ENCODE measurements around the gene PARP4.
"Not testable (repeated sequence)": the region's sequence is repeated elsewhere in the genome, so short reads cannot be mapped to it uniquely, and the experiment has no call there.

The PARP4 gene

GRCh38 chr13:24443366-24443765 lies 69.2 kb downstream of the PARP4 start:
- no peak for DNase-seq

- DNase-seq: not testable (repeated sequence)
Observed at GRCh38 chr13:24426045-24426444, 86.5 kb downstream of the PARP4 start.

- DNase-seq: not testable (repeated sequence)
Observed at GRCh38 chr13:24419668-24420067, 92.9 kb downstream of the PARP4 start.

GRCh38 chr13:24407844-24408243 lies 104.7 kb downstream of the PARP4 start:
- DNase-seq: no peak

GRCh38 chr13:24406524-24406923 lies 106.1 kb downstream of the PARP4 start:
- no peak for DNase-seq

DNA sequence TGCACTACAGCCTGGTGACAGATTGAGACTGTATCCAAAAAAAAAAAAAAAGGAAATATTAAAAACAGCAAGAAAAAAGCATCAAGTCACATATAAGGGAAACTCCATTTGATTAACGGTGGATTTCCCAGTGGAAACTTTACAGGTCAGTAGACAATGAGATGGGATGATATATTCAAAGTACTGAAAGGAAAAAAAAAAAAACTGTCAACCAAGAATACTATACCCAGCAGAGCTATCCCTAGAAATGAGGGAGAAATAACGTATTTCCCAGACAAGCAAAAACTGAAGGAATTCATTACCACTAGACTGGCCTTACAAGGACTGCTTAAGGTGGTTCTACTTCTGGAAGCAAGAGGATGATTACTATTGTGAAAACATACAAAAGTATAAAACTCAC lies 115.8 kb downstream of the PARP4 start:
- DNase-seq: no peak

DNA sequence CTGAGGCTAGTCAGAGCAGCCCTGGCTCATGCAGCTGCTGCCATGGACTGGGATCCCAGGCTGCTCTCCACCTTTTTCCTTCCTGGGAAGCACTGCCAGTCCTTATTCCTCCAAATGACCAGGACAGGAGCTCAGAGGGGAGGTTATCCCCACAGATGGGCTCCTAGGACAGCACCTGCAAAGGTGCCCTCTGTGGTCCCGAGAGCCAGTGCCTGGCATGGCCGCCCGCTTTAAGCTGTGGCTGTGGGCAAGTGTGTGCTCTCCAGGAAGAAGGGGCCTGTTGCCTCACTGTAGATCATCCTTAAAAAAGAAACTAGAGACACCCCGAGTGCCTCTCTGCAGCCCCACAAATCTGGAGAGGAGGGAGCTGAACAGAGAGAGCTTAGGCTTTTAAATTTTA lies 119.6 kb downstream of the PARP4 start:
- no peak for DNase-seq

GRCh38 chr13:24391771-24392683 lies 120.6 kb downstream of the PARP4 start:
- DNase-seq: not testable (repeated sequence)

DNA sequence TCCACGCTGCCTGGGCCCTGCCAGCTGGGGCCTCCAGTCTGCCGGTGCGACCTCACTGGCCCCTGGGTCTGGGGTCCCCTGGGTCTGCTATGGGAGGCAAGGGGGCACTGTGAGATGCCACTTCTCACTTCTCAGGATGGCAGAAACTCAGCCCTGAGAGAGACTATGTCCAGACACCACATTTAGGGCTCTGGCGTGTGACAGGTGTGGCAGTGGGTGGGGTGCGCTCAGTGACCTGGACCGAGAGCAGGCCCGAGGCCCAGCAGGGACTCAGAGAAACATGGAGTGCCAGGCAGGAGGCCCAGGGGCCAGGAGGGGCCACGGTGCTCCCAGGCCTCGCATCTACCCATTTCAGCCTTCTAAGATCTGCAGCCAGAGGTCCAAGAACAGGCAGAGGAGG lies 121.8 kb downstream of the PARP4 start:
- DNase-seq: not testable (repeated sequence)

DNA sequence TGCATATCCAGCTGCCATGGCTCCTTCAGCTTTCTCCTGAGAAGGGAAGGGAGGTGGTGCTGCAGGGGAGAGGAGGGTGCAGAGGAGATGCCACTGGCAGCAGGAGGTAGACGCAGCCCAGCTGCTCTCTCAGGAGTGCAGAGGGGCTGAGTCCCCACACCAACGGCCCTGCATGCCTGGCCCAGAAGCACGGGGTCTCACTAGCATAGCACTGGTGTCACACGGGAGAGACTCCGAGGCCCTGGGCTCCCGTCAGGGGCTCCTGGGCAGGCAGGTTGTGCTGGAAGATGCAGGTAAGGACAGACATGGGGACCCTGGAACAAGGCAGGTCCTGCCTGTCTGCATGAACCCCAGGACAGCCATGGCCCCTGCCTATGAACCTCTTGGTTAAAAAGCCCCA lies 123.1 kb downstream of the PARP4 start:
- DNase-seq: no peak

DNA sequence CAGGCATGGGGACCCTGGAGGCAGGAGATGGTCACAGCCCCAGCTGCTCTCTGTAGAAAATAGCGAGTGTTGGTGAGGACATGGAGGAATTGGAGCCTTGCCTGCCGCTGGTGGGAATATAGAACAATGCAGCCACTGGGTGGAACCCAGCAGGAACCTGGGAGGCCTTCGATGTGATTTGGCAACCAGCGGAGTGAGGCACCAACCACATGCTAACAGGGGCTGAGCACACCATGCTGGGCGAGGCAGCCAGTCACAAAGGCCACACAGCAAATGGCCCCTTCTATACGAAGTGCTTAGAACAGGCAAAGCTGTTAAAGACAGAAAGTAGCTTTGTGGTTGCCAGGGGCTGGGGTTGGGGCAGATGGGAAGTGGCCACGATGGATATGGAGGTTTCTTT lies 123.8 kb downstream of the PARP4 start:
- DNase-seq: not testable (repeated sequence)

DNA sequence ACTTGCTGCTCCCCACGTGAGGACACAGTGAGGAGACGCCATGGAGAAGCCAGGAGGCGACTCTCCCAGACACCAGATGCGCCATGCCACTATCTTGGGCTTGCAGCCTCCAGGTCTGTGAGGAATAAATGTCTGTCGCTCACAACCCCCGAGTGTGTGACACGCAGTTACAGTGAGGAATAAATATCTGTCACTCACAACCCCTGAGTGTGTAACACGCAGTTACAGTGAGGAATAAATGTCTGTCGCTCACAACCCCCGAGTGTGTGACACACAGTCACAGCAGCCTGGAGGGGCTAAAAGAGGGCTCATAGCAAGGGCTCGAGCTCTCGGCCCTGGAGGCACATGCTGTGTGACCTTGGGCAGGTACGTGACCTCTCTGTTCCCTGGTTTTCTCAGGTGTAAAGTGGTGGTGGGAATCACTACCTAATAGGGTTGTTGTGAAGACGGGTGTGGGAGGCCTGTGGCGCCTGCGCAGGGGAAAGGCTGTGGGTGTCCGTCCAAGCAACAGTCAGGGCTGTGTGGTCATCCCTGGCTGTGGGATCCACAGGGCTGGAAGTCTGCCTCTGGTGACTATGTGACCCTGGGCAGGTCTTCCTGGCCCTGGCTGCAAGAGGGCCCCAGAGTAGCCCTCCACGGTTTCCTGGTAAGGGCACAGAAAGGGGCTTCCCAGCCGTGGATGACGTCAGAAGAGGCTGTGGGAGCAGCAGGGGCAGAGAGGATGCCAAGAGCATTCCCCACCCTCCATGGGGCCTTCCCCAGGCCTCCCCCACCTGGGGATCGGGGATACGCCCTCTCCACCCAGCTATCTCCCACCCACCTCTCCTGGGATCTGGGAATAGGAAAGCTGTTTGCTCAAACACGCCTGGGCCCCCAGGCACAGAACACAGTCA lies 125.5 kb downstream of the PARP4 start:
- DNase-seq: no peak

DNA sequence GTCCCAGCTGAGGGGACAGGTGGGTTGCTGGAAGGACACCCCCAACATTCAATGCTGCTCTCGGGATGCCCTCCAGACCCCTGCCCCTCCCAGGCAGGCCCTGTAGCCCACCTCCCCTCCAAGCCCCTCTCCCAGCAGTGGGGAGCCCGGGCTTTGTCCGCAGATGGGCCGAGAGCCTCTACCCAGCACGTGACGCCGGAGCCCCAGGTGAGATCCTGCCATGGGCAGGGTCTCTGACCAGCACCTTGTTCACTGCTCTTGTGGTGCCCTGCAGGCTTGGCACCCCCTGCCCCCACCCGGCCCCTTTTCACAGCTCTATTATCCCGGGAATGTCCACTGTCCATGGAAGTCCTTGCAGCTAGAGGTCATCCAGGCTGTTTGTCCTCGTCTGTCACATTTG lies 126.7 kb downstream of the PARP4 start:
- DNase-seq: no peak

DNA sequence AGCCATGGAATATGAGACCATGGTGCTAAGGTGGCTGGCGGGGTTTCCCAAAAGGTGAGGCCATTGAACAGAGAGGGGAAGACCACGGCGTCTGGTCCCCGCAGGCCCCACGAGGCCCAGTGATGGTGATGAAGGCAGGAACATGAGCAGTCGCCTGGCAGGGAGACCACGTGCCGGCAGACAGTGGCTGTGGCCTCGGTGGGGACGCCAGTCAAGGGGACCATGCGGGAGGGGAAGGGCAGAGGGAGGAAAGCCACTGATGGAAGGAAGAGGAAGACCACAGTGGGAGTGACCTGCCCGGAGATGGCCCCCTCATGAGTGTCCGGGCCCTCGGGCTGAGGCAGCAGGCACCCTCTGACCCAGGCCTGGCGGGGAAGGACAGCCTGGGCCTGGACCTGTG lies 127.6 kb downstream of the PARP4 start:
- not testable (repeated sequence) for DNase-seq

- not testable (repeated sequence) for DNase-seq
Observed at GRCh38 chr13:24384091-24384490, 128.5 kb downstream of the PARP4 start.

DNA sequence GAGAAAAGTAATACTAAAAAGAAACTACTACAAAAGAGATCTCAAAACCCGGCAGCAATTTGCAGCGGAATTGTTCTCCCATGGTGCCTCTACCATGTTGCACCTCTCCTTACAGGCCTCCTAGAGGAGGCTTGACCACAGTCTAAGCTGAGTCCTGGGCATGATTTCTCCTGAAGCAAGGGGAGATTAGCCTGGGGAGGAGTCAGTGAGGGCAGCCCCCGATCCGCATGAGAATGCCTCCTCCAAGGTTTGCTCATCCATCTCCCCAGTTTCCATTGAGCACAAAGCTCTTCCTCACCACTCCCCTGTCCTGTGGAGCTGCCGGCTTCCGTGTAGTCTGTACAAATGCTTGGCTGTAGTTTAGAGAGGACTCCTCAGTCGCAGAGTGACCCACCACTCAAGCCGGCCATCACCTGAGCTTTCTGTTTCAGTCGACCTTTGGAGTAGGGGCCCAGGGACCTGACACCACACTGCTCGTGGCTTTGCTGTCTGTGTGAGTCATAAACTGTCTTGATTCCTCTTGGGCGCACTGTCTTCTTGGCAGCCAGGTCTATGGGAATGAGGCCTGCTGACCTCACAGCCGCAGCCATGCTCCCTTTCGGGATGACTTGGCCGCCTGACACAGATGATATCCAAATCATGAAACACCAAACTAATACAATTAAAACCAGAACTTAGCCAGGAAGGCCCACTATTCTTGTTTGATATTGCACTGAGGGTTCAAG lies 130.9 kb downstream of the PARP4 start:
- no peak for DNase-seq

DNA sequence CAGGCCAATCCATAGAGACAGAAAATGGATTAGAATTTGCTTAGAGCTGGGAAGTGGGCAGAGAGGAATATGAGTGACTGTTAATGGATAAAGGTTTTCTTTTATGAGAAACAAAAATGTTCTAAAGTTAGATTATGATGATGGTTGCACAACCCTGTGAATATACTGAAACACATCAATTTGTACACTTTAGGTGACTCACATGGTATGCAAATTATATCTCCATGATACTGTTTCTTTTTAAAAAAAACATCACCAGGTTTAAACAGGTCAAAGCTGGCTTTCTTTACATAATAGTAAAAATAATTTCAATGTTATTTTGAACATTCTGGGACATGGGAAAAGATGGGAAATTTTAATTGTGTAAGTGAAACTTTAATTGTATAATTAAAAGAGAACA lies 131.7 kb downstream of the PARP4 start:
- DNase-seq: not testable (repeated sequence)

- DNase-seq: not testable (repeated sequence)
Observed at GRCh38 chr13:24380227-24380626, 132.4 kb downstream of the PARP4 start.

DNA sequence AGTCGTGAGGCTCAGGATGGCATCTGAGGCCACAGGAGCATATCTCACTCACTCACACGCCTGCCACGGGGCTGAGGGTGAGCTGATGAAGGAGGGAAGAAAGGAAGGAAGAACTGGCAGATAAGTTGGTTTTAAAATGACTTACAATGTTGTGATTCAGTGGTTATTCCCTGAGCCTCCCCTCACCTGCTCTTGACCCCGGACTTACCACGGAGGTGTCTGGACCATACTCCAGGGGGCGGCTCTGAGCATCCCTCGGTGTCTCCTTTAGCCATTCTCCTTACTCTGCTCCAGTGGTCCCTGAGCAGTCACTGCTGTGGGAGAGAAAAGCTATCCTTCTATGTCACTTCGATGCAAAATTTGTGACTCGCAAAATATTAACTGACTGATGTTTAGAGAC lies 141.3 kb downstream of the PARP4 start:
- DNase-seq: not testable (repeated sequence)

Data from DMS79 (cell line).